PC-3 (cell line): ENCODE measurements around the gene DENND11.

Source experiments
- CTCF ChIP-seq: fragments of 300-600 bp; sonication (generic); conservative IDR thresholded peaks from 2 replicates; pipeline ENCODE4 v1.5.1; 2017; ENCODE audit warnings: antibody characterized with exemption, low read depth, mild to moderate bottlenecking, low read length
- EZH2 ChIP-seq: fragments of 300-600 bp; sonication (generic); IDR thresholded peaks from one replicate; pipeline ENCODE4 v1.6.1; 2017; ENCODE audit warnings: antibody characterized with exemption, mild to moderate bottlenecking, low read length; ENCODE audit not compliant: unreplicated experiment
- EZH2phosphoT487 ChIP-seq: fragments of 300-600 bp; sonication (generic); IDR thresholded peaks from 2 replicates; pipeline ENCODE4 v1.6.1; 2018; ENCODE audit warnings: mild to moderate bottlenecking, antibody characterized with exemption, low read length, borderline replicate concordance

GRCh38 chr7:141709749-141710148 is 7.8 kb upstream of the DENND11 start:
- TF ChIP-seq CTCF (no peak), EZH2 (no peak), EZH2phosphoT487 (no peak)
